ENCODE measurements around the gene COQ6.
A peak's percentile ranks its signal among the peaks of the same experiment; 100 is the strongest.
"Not testable (repeated sequence)": the region's sequence is repeated elsewhere in the genome, so short reads cannot be mapped to it uniquely, and the experiment has no call there.

COQ6 gene

GRCh38 chr14:73949752-73950734 lies at the start of gene COQ6, which contains the start of gene FAM161B:
COQ6 (plus strand) TSS chr14:73950302; CDS start chr14:73950333, 31 bp downstream.
FAM161B (minus strand) TSS chr14:73950094; CDS start chr14:73950026, 68 bp downstream.
- peak; percentile 90 for DNase-seq

GRCh38 chr14:73903028-73903427 lies 47.1 kb upstream of the COQ6 start:
- no peak for DNase-seq

- DNase-seq = no peak
These were observed 40.4 kb upstream of the COQ6 start for GRCh38 chr14:73909681-73910080.

- DNase-seq = no peak
These were observed 36.8 kb upstream of the COQ6 start for GRCh38 chr14:73913256-73913655.

- no peak for DNase-seq
These were observed 33.8 kb upstream of the COQ6 start for GRCh38 chr14:73916324-73916723.

GRCh38 chr14:73919457-73919856 lies 30.6 kb upstream of the COQ6 start:
- DNase-seq = not testable (repeated sequence)

GRCh38 chr14:73924337-73924736 lies 25.8 kb upstream of the COQ6 start:
- no peak for DNase-seq

- no peak for DNase-seq
These were observed 14.4 kb upstream of the COQ6 start for GRCh38 chr14:73935666-73936065.

- no peak for DNase-seq
These were observed 13.6 kb upstream of the COQ6 start for GRCh38 chr14:73936548-73936947.

GRCh38 chr14:73937012-73937411 lies 13.1 kb upstream of the COQ6 start:
- no peak for DNase-seq

- no peak for DNase-seq
These were observed 7.9 kb upstream of the COQ6 start for GRCh38 chr14:73942180-73942579.

- no peak for DNase-seq
These were observed 7.0 kb upstream of the COQ6 start for GRCh38 chr14:73943083-73943482.

- no peak for DNase-seq
These were observed 5.5 kb upstream of the COQ6 start for GRCh38 chr14:73944432-73945158.

- no peak for DNase-seq
These were observed 4.9 kb upstream of the COQ6 start for GRCh38 chr14:73945159-73945670.

GRCh38 chr14:73953731-73954130 lies 3.6 kb downstream of the COQ6 start:
- no peak for DNase-seq

GRCh38 chr14:73955674-73956073 lies 5.6 kb downstream of the COQ6 start:
- no peak for DNase-seq

GRCh38 chr14:73958591-73958990 lies 8.5 kb downstream of the COQ6 start:
- DNase-seq = no peak

- no peak for DNase-seq
These were observed 11.1 kb downstream of the COQ6 start for GRCh38 chr14:73961192-73961591.

- no peak for DNase-seq
These were observed 15.1 kb downstream of the COQ6 start for GRCh38 chr14:73965216-73965615.

- DNase-seq = no peak
These were observed 18.8 kb downstream of the COQ6 start for GRCh38 chr14:73968885-73969284.

- DNase-seq = no peak
These were observed 23.4 kb downstream of the COQ6 start for GRCh38 chr14:73973497-73973896.

GRCh38 chr14:73976125-73976524 lies 26.0 kb downstream of the COQ6 start:
- no peak for DNase-seq

- no peak for DNase-seq
These were observed 27.8 kb downstream of the COQ6 start for GRCh38 chr14:73977896-73978295.

GRCh38 chr14:73988065-73988464 lies 38.0 kb downstream of the COQ6 start:
- DNase-seq = no peak
